Measurements from ENCODE around the gene CDCP1.

DNA sequence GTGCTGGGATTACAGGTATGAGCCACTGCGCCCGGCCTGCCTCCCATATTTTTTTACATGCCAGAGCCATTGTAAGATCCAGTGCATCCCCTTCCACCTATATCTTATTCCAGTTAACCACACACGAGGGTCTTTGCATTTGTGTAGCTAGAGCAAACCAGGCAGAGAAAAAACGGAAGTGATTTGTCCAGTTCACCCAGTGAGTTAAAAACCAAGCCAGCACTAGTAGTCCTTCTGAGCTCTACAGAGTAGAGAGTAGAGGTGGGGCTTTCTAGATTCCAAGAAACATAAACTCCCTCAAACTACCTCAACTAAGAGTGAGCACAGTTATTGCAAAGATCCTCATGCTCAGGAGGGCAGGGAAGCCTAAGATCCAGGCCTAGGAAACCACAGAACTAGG, 45.2 kb upstream of the CDCP1 start:
- TF ChIP-seq, protein P1, sequence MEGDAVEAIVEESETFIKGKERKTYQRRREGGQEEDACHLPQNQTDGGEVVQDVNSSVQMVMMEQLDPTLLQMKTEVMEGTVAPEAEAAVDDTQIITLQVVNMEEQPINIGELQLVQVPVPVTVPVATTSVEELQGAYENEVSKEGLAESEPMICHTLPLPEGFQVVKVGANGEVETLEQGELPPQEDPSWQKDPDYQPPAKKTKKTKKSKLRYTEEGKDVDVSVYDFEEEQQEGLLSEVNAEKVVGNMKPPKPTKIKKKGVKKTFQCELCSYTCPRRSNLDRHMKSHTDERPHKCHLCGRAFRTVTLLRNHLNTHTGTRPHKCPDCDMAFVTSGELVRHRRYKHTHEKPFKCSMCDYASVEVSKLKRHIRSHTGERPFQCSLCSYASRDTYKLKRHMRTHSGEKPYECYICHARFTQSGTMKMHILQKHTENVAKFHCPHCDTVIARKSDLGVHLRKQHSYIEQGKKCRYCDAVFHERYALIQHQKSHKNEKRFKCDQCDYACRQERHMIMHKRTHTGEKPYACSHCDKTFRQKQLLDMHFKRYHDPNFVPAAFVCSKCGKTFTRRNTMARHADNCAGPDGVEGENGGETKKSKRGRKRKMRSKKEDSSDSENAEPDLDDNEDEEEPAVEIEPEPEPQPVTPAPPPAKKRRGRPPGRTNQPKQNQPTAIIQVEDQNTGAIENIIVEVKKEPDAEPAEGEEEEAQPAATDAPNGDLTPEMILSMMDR (IDR thresholded peaks at IDR 0.05; ENCODE audit: low read length), result no peak
- TF ChIP-seq EZH2 (IDR thresholded peaks at IDR 0.05; ENCODE audit: borderline replicate concordance, low read length), result no peak
